ENCODE data around the gene WDR36. TPM values are rescaled to one million over a fixed set of nuclear protein-coding genes. Genes with fewer than 3 reads are reported as not detected.

Gene WDR36
- total RNA-seq, 1 donor from 2014 or later = 20.8 TPM

- peaks cover 4% of the 10 kb centered on the region for H3K4me1 Mint-ChIP-seq (ENCODE audit: low read depth, unreplicated experiment)
- no peaks in the 10 kb centered on the region for H3K9me3 Mint-ChIP-seq (ENCODE audit: unreplicated experiment)
- no peaks in the 10 kb centered on the region for H3K27me3 Mint-ChIP-seq (ENCODE audit: unreplicated experiment)
- no peak overlapping the region for H3K27ac Mint-ChIP-seq (ENCODE audit: unreplicated experiment)
- no peak for TF ChIP-seq CTCF (IDR thresholded peaks at IDR 0.05; ENCODE audit: partially characterized antibody, unreplicated experiment)
- no peak for DNase-seq
- no peak overlapping the region for H3K4me3 Mint-ChIP-seq (ENCODE audit: unreplicated experiment)
- H3K36me3 Mint-ChIP-seq (ENCODE audit: unreplicated experiment) = no peaks in the 10 kb centered on the region
These were observed 27.7 kb downstream of the WDR36 start for GRCh38 chr5:111119856-111120255.

- no peak overlapping the region for H3K4me3 Mint-ChIP-seq (ENCODE audit: unreplicated experiment)
- H3K4me1 Mint-ChIP-seq (ENCODE audit: low read depth, unreplicated experiment) = peaks cover 4% of the 10 kb centered on the region
- H3K9me3 Mint-ChIP-seq (ENCODE audit: unreplicated experiment) = no peaks in the 10 kb centered on the region
- no peak for DNase-seq
- no peaks in the 10 kb centered on the region for H3K27me3 Mint-ChIP-seq (ENCODE audit: unreplicated experiment)
- TF ChIP-seq CTCF (IDR thresholded peaks at IDR 0.05; ENCODE audit: partially characterized antibody, unreplicated experiment) = no peak
- no peak overlapping the region for H3K27ac Mint-ChIP-seq (ENCODE audit: unreplicated experiment)
- H3K36me3 Mint-ChIP-seq (ENCODE audit: unreplicated experiment) = no peaks in the 10 kb centered on the region
These were observed 28.8 kb downstream of the WDR36 start for GRCh38 chr5:111120911-111121310.

GRCh38 chr5:111121926-111122325, 29.8 kb downstream of the WDR36 start:
- Mint-ChIP-seq H3K36me3 (ENCODE audit: unreplicated experiment) (no peaks in the 10 kb centered on the region), H3K4me3 (ENCODE audit: unreplicated experiment) (no peak overlapping the region)

GRCh38 chr5:111122398-111122797, 30.2 kb downstream of the WDR36 start:
- Mint-ChIP-seq H3K36me3 (ENCODE audit: unreplicated experiment) (no peaks in the 10 kb centered on the region), H3K9me3 (ENCODE audit: unreplicated experiment) (no peaks in the 10 kb centered on the region), H3K27ac (ENCODE audit: unreplicated experiment) (no peak overlapping the region), H3K4me3 (ENCODE audit: unreplicated experiment) (no peak overlapping the region), H3K4me1 (ENCODE audit: low read depth, unreplicated experiment) (no peaks in the 10 kb centered on the region), H3K27me3 (ENCODE audit: unreplicated experiment) (no peaks in the 10 kb centered on the region)
- no peak for TF ChIP-seq CTCF (IDR thresholded peaks at IDR 0.05; ENCODE audit: partially characterized antibody, unreplicated experiment)
- DNase-seq = no peak

More at GRCh38 chr5:111121926-111122325, 29.8 kb downstream of the WDR36 start:
- no peak for DNase-seq
- TF ChIP-seq CTCF (IDR thresholded peaks at IDR 0.05; ENCODE audit: partially characterized antibody, unreplicated experiment) = no peak
- no peaks in the 10 kb centered on the region for H3K27me3 Mint-ChIP-seq (ENCODE audit: unreplicated experiment)
- H3K4me1 Mint-ChIP-seq (ENCODE audit: low read depth, unreplicated experiment) = peaks cover 3% of the 10 kb centered on the region
- H3K27ac Mint-ChIP-seq (ENCODE audit: unreplicated experiment) = no peak overlapping the region
- H3K9me3 Mint-ChIP-seq (ENCODE audit: unreplicated experiment) = no peaks in the 10 kb centered on the region

- Mint-ChIP-seq H3K4me1 (ENCODE audit: low read depth, unreplicated experiment) (peaks cover 10% of the 10 kb centered on the region), H3K27me3 (ENCODE audit: unreplicated experiment) (peaks cover 3% of the 10 kb centered on the region), H3K9me3 (ENCODE audit: unreplicated experiment) (no peaks in the 10 kb centered on the region), H3K27ac (ENCODE audit: unreplicated experiment) (no peak overlapping the region), H3K36me3 (ENCODE audit: unreplicated experiment) (no peaks in the 10 kb centered on the region), H3K4me3 (ENCODE audit: unreplicated experiment) (no peak overlapping the region)
- no peak for DNase-seq
- TF ChIP-seq CTCF (IDR thresholded peaks at IDR 0.05; ENCODE audit: partially characterized antibody, unreplicated experiment) = no peak
These were observed 32.6 kb downstream of the WDR36 start for GRCh38 chr5:111124793-111125192.
